NB4 (cell line): ENCODE results near the gene TPST1.

Source experiments
- DNase-seq: peaks from one replicate; pipeline ENCODE4 v3.0.0; 2010; ENCODE audit warnings: low read depth
- H3K4me3 ChIP-seq: one replicate; pipeline ENCODE4 v1.5.1; 2011; ENCODE audit warnings: mild to moderate bottlenecking, low read depth, low read length, moderate library complexity
- CTCF ChIP-seq: IDR thresholded peaks from one replicate; pipeline ENCODE4 v1.5.1; 2012; ENCODE audit warnings: low read depth, low read length
- MYC ChIP-seq: IDR thresholded peaks from 2 replicates; pipeline ENCODE4 v1.6.1; 2011; ENCODE audit warnings: low read depth, low read length
- POLR2A ChIP-seq: IDR thresholded peaks from 2 replicates; pipeline ENCODE4 v1.6.1; 2011; ENCODE audit warnings: mild to moderate bottlenecking; ENCODE audit not compliant: insufficient read length; ENCODE audit errors: extremely low read depth
- TF ChIP-seq, protein P1 (sequence below): IDR thresholded peaks from 2 replicates; pipeline ENCODE4 v1.6.1; 2011; ENCODE audit warnings: low read depth, low read length

Gene TPST1

GRCh38 chr7:66185680-66186187 lies 19.4 kb upstream of the TPST1 start:
- no peak for TF ChIP-seq MYC
- no peak for TF ChIP-seq CTCF
- TF ChIP-seq, protein P1, sequence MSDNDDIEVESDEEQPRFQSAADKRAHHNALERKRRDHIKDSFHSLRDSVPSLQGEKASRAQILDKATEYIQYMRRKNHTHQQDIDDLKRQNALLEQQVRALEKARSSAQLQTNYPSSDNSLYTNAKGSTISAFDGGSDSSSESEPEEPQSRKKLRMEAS, result no peak
- TF ChIP-seq POLR2A, result no peak
- DNase-seq, result peak; percentile 49
- no peak overlapping the region for H3K4me3 ChIP-seq

DNA sequence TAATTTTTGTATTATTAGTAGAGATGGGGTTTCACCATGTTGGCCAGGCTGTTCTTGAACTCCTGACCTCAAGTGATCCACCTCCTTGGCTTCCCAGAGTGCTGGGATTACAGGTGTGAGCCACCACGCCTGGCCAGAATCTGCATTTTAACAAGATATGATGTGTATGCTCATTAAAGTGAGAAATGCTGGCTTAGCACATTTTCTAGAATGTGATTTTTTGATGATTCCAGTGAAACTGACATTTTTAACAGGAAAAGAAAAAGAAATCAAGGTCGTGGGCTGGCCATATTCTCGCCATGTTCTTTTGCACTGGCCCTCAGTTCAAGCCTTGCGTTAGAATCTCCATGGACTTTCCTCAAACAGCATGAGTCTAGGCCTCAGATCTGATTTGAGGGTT lies 18.1 kb upstream of the TPST1 start:
- no peak overlapping the region for H3K4me3 ChIP-seq
- no peak for TF ChIP-seq CTCF
- TF ChIP-seq, protein P1, result no peak
- DNase-seq, result no peak

DNA sequence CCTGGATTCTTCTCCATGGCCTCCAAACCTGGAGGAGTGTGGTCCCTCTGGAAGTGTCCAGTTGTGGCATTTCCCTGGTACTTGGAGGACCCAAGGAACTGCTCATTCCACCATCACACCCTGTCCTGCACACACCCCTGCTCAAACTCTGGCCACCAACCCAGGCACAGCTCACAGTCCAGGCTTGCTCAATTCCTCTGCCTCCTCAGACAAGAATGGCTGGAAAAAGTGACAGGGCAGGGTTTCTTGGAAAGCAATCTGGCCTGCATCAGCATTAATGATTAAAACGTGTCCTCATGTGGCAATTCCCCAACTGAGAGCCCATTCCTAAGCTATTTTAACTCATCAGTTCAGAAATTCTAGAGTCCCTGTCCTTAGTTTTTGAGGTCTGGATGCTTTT lies 17.2 kb upstream of the TPST1 start:
- DNase-seq, result no peak
- TF ChIP-seq MYC (no peak), CTCF (no peak), POLR2A (no peak)
- TF ChIP-seq, protein P1, result no peak

DNA sequence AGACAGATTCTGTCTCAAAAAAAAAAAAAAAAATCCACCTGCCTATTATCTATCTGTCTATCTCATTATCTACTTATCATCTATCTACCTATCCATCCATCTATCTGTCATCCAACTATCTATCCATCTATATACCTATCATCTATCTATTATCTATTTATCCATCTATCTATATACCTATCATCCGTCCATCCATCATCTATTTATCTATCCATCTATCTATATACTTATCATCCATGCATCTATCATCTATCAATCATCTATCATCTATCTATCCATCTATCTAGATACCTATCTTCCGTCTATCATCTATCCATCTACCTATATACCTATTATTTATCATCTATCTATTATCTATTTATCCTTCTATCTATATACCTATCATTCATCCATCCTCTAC lies 16.5 kb upstream of the TPST1 start:
- no peak overlapping the region for H3K4me3 ChIP-seq
- TF ChIP-seq POLR2A (no peak), CTCF (no peak), MYC (no peak)
- TF ChIP-seq, protein P1, result no peak
- DNase-seq, result no peak

More for the DNA sequence above, 17.2 kb upstream of the TPST1 start:
- no peak overlapping the region for H3K4me3 ChIP-seq

GRCh38 chr7:66189695-66190503 lies 15.2 kb upstream of the TPST1 start:
- no peak overlapping the region for H3K4me3 ChIP-seq
- no peak for DNase-seq
- TF ChIP-seq CTCF (no peak), MYC (no peak), POLR2A (no peak)
- TF ChIP-seq, protein P1, result no peak
